Measurements from ENCODE around the gene RTF2.

DNA sequence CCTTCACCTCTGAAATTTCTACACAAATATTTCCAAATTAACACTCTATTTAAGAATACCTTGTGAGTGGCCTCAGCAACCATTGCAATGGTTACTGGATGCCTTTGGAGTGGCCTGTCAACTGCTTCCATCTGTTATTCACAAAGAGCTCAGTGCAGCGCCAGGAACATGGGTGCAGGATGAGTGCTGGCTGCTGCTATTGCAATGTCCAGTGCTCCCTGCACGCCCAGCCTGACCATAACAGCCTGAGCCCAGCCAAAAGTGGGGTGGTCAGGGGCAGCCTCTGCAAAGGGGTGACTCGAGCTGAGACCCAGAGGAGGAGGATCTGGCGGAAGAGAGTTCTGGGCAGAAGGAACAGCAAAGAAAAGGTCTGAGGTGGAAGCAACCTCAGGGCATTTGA is 38.0 kb upstream of the RTF2 start:
- TF ChIP-seq STAT1 (IDR thresholded peaks at IDR 0.05; ENCODE audit: unreplicated experiment) (no peak), CTCF (conservative IDR thresholded peaks at IDR 0.05; ENCODE audit: low read depth in 2 of 2) (no peak), EZH2phosphoT487 (IDR thresholded peaks at IDR 0.05; ENCODE audit: unreplicated experiment) (no peak), EZH2 (IDR thresholded peaks at IDR 0.05; ENCODE audit: low read depth, unreplicated experiment) (no peak), JUNB (IDR thresholded peaks at IDR 0.05; ENCODE audit: unreplicated experiment) (no peak), REST (IDR thresholded peaks at IDR 0.05; ENCODE audit: unreplicated experiment) (no peak), POLR2AphosphoS5 (IDR thresholded peaks at IDR 0.05; ENCODE audit: low read depth) (no peak), NANOG (IDR thresholded peaks at IDR 0.05; ENCODE audit: borderline replicate concordance) (no peak), CREB1 (CRISPR knock-in tag; IDR thresholded peaks at IDR 0.05; ENCODE audit: low read depth) (no peak), ZNF114 (CRISPR knock-in tag; IDR thresholded peaks at IDR 0.05) (no peak), ZNF331 (CRISPR knock-in tag; IDR thresholded peaks at IDR 0.05; ENCODE audit: low read depth) (no peak), ZNF462 (CRISPR knock-in tag; IDR thresholded peaks at IDR 0.05) (no peak)
- TF ChIP-seq, protein P1, sequence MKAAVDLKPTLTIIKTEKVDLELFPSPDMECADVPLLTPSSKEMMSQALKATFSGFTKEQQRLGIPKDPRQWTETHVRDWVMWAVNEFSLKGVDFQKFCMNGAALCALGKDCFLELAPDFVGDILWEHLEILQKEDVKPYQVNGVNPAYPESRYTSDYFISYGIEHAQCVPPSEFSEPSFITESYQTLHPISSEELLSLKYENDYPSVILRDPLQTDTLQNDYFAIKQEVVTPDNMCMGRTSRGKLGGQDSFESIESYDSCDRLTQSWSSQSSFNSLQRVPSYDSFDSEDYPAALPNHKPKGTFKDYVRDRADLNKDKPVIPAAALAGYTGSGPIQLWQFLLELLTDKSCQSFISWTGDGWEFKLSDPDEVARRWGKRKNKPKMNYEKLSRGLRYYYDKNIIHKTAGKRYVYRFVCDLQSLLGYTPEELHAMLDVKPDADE (IDR thresholded peaks at IDR 0.05), result no peak
